Measurements from ENCODE around the gene S100PBP.

Gene S100PBP

GRCh38 chr1:32891241-32891570, 73.8 kb downstream of the S100PBP start:
- H4K20me1 ChIP-seq (ENCODE audit: insufficient read depth, low read length, poor library complexity, severe bottlenecking), result no peaks in the 10 kb centered on the region
- no peak overlapping the region for H3K4me2 ChIP-seq (ENCODE audit: low read depth, low read length, poor library complexity, severe bottlenecking)
- no peaks in the 10 kb centered on the region for H3K9me2 ChIP-seq (replicated peaks; ENCODE audit: low read depth, low read length)
- H3K36me3 ChIP-seq (ENCODE audit: insufficient read depth, low read length), result no peaks in the 10 kb centered on the region
- no peak overlapping the region for H2AFZ ChIP-seq (ENCODE audit: low read length)
- no peaks in the 10 kb centered on the region for H3K9me3 ChIP-seq (ENCODE audit: insufficient read depth, low read depth, low read length)
- H3K9ac ChIP-seq (ENCODE audit: low read depth, low read length, poor library complexity, severe bottlenecking), result no peak overlapping the region
- no peak overlapping the region for H3K4me3 ChIP-seq (ENCODE audit: low read length, poor library complexity, severe bottlenecking)
- no peaks in the 10 kb centered on the region for H3K27me3 ChIP-seq (ENCODE audit: insufficient read depth, low read length, poor library complexity, severe bottlenecking)
- no peaks in the 10 kb centered on the region for H3K79me2 ChIP-seq (ENCODE audit: insufficient read depth, low read length)
- TF ChIP-seq EZH2phosphoT487 (IDR thresholded peaks at IDR 0.05; ENCODE audit: borderline replicate concordance) (no peak), CTCF (conservative IDR thresholded peaks at IDR 0.05; ENCODE audit: low read length) (no peak)
- no peaks in the 10 kb centered on the region for H3K4me1 ChIP-seq (ENCODE audit: insufficient read depth, low read length, poor library complexity, severe bottlenecking)
- H3F3A ChIP-seq (ENCODE audit: low read depth), result no peaks in the 10 kb centered on the region

- H3K4me3 ChIP-seq (ENCODE audit: low read length, poor library complexity, severe bottlenecking), result no peak overlapping the region
- no peaks in the 10 kb centered on the region for H3K27me3 ChIP-seq (ENCODE audit: insufficient read depth, low read length, poor library complexity, severe bottlenecking)
- no peaks in the 10 kb centered on the region for H3F3A ChIP-seq (ENCODE audit: low read depth)
- H3K79me2 ChIP-seq (ENCODE audit: insufficient read depth, low read length), result no peaks in the 10 kb centered on the region
- H2AFZ ChIP-seq (ENCODE audit: low read length), result no peak overlapping the region
- H4K20me1 ChIP-seq (ENCODE audit: insufficient read depth, low read length, poor library complexity, severe bottlenecking), result no peaks in the 10 kb centered on the region
- H3K9me3 ChIP-seq (ENCODE audit: insufficient read depth, low read depth, low read length), result no peaks in the 10 kb centered on the region
- H3K9ac ChIP-seq (ENCODE audit: low read depth, low read length, poor library complexity, severe bottlenecking), result no peak overlapping the region
- no peak overlapping the region for H3K4me2 ChIP-seq (ENCODE audit: low read depth, low read length, poor library complexity, severe bottlenecking)
- H3K4me1 ChIP-seq (ENCODE audit: insufficient read depth, low read length, poor library complexity, severe bottlenecking), result no peaks in the 10 kb centered on the region
- no peaks in the 10 kb centered on the region for H3K9me2 ChIP-seq (replicated peaks; ENCODE audit: low read depth, low read length)
- H3K36me3 ChIP-seq (ENCODE audit: insufficient read depth, low read length), result no peaks in the 10 kb centered on the region
- TF ChIP-seq CTCF (conservative IDR thresholded peaks at IDR 0.05; ENCODE audit: low read length) (no peak), EZH2phosphoT487 (IDR thresholded peaks at IDR 0.05; ENCODE audit: borderline replicate concordance) (no peak)
These were observed 74.2 kb downstream of the S100PBP start for GRCh38 chr1:32891630-32892029.

GRCh38 chr1:32892368-32893197, 75.1 kb downstream of the S100PBP start:
- H3K4me1 ChIP-seq (ENCODE audit: insufficient read depth, low read length, poor library complexity, severe bottlenecking), result no peaks in the 10 kb centered on the region
- no peaks in the 10 kb centered on the region for H3K36me3 ChIP-seq (ENCODE audit: insufficient read depth, low read length)
- no peaks in the 10 kb centered on the region for H3K27me3 ChIP-seq (ENCODE audit: insufficient read depth, low read length, poor library complexity, severe bottlenecking)
- TF ChIP-seq CTCF (conservative IDR thresholded peaks at IDR 0.05; ENCODE audit: low read length) (no peak), EZH2phosphoT487 (IDR thresholded peaks at IDR 0.05; ENCODE audit: borderline replicate concordance) (no peak)
- H3K9me3 ChIP-seq (ENCODE audit: insufficient read depth, low read depth, low read length), result no peaks in the 10 kb centered on the region
- no peak overlapping the region for H2AFZ ChIP-seq (ENCODE audit: low read length)
- H3K4me3 ChIP-seq (ENCODE audit: low read length, poor library complexity, severe bottlenecking), result no peak overlapping the region
- no peak overlapping the region for H3K9ac ChIP-seq (ENCODE audit: low read depth, low read length, poor library complexity, severe bottlenecking)
- H4K20me1 ChIP-seq (ENCODE audit: insufficient read depth, low read length, poor library complexity, severe bottlenecking), result no peaks in the 10 kb centered on the region
- no peaks in the 10 kb centered on the region for H3K9me2 ChIP-seq (replicated peaks; ENCODE audit: low read depth, low read length)
- no peak overlapping the region for H3K4me2 ChIP-seq (ENCODE audit: low read depth, low read length, poor library complexity, severe bottlenecking)
- H3K79me2 ChIP-seq (ENCODE audit: insufficient read depth, low read length), result no peaks in the 10 kb centered on the region
- H3F3A ChIP-seq (ENCODE audit: low read depth), result no peaks in the 10 kb centered on the region

Data from Loucy (cell line).